Measurements from ENCODE around the gene TMEM272. TPM values are rescaled to one million over a fixed set of nuclear protein-coding genes. Genes with fewer than 3 reads are reported as not detected.

Gene TMEM272
- total and polyA plus RNA-seq, 12 donors = 0.03 to 0.17 (median 0.05) TPM; not detected in 9

- 49 to 59% (median 51%) methylated on average over 3 of the region's 3 CpGs for WGBS, 4 donors
- DNase-seq = no peak
- Histone ChIP-seq H3K36me3 (replicated peaks in 1 of 2) (no peaks in the 10 kb centered on the region), H3K27ac (no peak overlapping the region), H3K4me3 (no peak overlapping the region), H3K9me3 (replicated peaks in 1 of 3) (no peaks in the 10 kb centered on the region), H3K4me1 (replicated peaks in 1 of 2) (peaks cover 0 to 9% of the 10 kb centered on the region in 2 donors), H3K27me3 (no peaks in the 10 kb centered on the region)
- TF ChIP-seq POLR2A (IDR thresholded peaks at IDR 0.05) (no peak), CTCF (IDR thresholded peaks at IDR 0.05) (no peak)
- intact Hi-C loops (cut with DNase I) = loop anchor here in 1 of 2 donors (10.0 kb wide), 1 partner anchor 335 kb away; no protein-coding TSS in a partner anchor
Measured at GRCh38 chr13:51780099-51780498, 64.9 kb downstream of the TMEM272 start.

- Histone ChIP-seq H3K27me3 (no peaks in the 10 kb centered on the region), H3K4me3 (no peak overlapping the region), H3K9me3 (replicated peaks in 1 of 3) (no peaks in the 10 kb centered on the region), H3K36me3 (replicated peaks in 1 of 2) (no peaks in the 10 kb centered on the region), H3K4me1 (replicated peaks in 1 of 2) (peaks cover 0 to 9% of the 10 kb centered on the region in 2 donors), H3K27ac (no peak overlapping the region)
- 18 to 30% (median 26%) methylated on average over 9 to 11 of the region's 11 CpGs for WGBS, 4 donors
- intact Hi-C loops (cut with DNase I) = no loop called here
- TF ChIP-seq POLR2A (IDR thresholded peaks at IDR 0.05) = no peak
- TF ChIP-seq CTCF (IDR thresholded peaks at IDR 0.05) = no peak
- DNase-seq = peak in 4 of 7 donors; percentile 47 to 72 (median 56)
Measured at GRCh38 chr13:51778392-51778791, 66.6 kb downstream of the TMEM272 start.

- Histone ChIP-seq H3K36me3 (replicated peaks in 1 of 2) (no peaks in the 10 kb centered on the region), H3K9me3 (replicated peaks in 1 of 3) (no peaks in the 10 kb centered on the region), H3K4me1 (replicated peaks in 1 of 2) (peaks cover 0 to 9% of the 10 kb centered on the region in 2 donors), H3K27me3 (no peaks in the 10 kb centered on the region), H3K4me3 (no peak overlapping the region), H3K27ac (no peak overlapping the region)
- TF ChIP-seq POLR2A (IDR thresholded peaks at IDR 0.05) (no peak), CTCF (IDR thresholded peaks at IDR 0.05) (no peak)
- DNase-seq = no peak
- 78 to 89% (median 81%) methylated on average over 9 of the region's 9 CpGs for WGBS, 4 donors
- intact Hi-C loops (cut with DNase I) = no loop called here
Measured at GRCh38 chr13:51777921-51778320, 67.1 kb downstream of the TMEM272 start.

- H3K4me3 ChIP-seq = no peak overlapping the region
- no peak overlapping the region for H3K27ac ChIP-seq
- no peaks in the 10 kb centered on the region for H3K9me3 ChIP-seq (replicated peaks in 1 of 3)
- intact Hi-C loops (cut with DNase I) = no loop called here
- H3K4me1 ChIP-seq (replicated peaks in 1 of 2) = peaks cover 0 to 9% of the 10 kb centered on the region in 2 donors
- H3K27me3 ChIP-seq = no peaks in the 10 kb centered on the region
- no peak for TF ChIP-seq POLR2A (IDR thresholded peaks at IDR 0.05)
- TF ChIP-seq CTCF (IDR thresholded peaks at IDR 0.05) = no peak
- WGBS, 4 donors = 81 to 87% (median 83%) methylated on average over 7 of the region's 7 CpGs
- no peaks in the 10 kb centered on the region for H3K36me3 ChIP-seq (replicated peaks in 1 of 2)
- no peak for DNase-seq
Measured at GRCh38 chr13:51776179-51776578, 68.8 kb downstream of the TMEM272 start.
